Prostate gland (tissue), 2 donors: ENCODE data around the gene KCNK13. TPM values are rescaled to one million over a fixed set of nuclear protein-coding genes. Genes with fewer than 3 reads are reported as not detected.

Experiments used
- DNase-seq: peaks from one replicate; pipeline ENCODE4 v3.0.0-alpha.2; 2019; ENCODE audit warnings: low spot score
- H3K27ac ChIP-seq, 2 donors: fragments of 200-600 bp; sonication (generic); 2 replicates each; pipeline ENCODE4 v1.5.1; 2017 to 2019
- H3K27me3 ChIP-seq: fragments of 200-600 bp; sonication (generic); replicated peaks from 2 replicates; pipeline ENCODE4 v1.5.1; 2019; ENCODE audit not compliant: insufficient read depth
- H3K36me3 ChIP-seq, 2 donors: fragments of 200-600 bp; sonication (generic); 1 replicate in 1 of 2; 2 replicates in 1 of 2; pipeline versions ENCODE4 v1.5.1 to v1.8.1; 2017 to 2019
- H3K4me1 ChIP-seq: fragments of 200-600 bp; sonication (generic); replicated peaks from 2 replicates; pipeline ENCODE4 v1.5.1; 2019
- H3K4me3 ChIP-seq, 2 donors: fragments of 200-600 bp; sonication (generic); 2 replicates each; pipeline ENCODE4 v1.5.1; 2017 to 2019
- H3K9me3 ChIP-seq: fragments of 200-600 bp; sonication (generic); 2 replicates; pipeline ENCODE4 v1.5.1; 2017
- POLR2A ChIP-seq: fragments of 450-650 bp; IDR thresholded peaks from one replicate; pipeline ENCODE4 v1.6.1; 2016; ENCODE audit warnings: antibody characterized with exemption, mild to moderate bottlenecking
- POLR2AphosphoS5 ChIP-seq: sonication (generic); formaldehyde crosslinking; IDR thresholded peaks from one replicate; pipeline ENCODE4 v1.6.1; 2017; ENCODE audit warnings: antibody characterized with exemption
- WGBS: methylation state at CpG from one replicate; pipeline ENCODE4 v1.1.5; 2018; 5-methylcytosine and 5-hydroxymethylcytosine counted together
- intact Hi-C: fragments of 100-400 bp; cut with DNase I; formaldehyde crosslinking; loops from one replicate; pipeline ENCODE4 v1.14.2; 2022
- total RNA-seq, 2 donors: library from RNA; depleted of rRNA; stranded (reverse); fragments of >200 nt; gene quantifications; one replicate each; pipeline ENCODE4 v1.1.0, GENCODE V29; 2016
- TF ChIP-seq, protein P1 (sequence below), 4 experiments: fragments of 200-600 bp in 2 of 4; fragments of 450-650 bp in 2 of 4; sonication (generic) in 2 of 4; IDR thresholded peaks; 1 replicate in 3 of 4; 2 replicates in 1 of 4; pipeline ENCODE4 v1.5.1; 2016 to 2019; ENCODE audit warnings: antibody characterized with exemption in 4 of 4, mild to moderate bottlenecking in 2 of 4, moderate library complexity in 2 of 4

KCNK13 gene
- total RNA-seq, 2 donors from 2014 or later: 0.09 to 36.8 TPM

DNA sequence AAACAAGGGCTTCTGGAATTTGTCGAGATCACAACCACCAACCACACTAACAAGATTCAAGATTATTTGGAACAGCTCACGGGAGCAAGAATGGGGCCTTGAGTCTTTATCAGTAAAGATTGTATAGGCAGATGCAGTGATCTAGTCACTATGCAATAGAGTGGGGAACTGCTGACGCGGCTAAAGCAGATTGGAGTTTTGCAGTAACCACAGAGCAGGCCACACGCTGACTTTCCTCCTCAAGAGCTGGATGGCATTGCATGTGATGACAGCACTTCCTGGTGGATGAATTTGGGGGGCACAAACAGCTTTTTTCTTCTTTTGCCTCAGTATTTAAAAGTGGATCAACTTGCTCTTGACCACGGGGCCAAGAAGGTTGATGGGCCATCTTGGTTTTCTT is 46.0 kb downstream of the KCNK13 start:
- intact Hi-C loops: no loop called here
- no peak overlapping the region for H3K27ac ChIP-seq
- WGBS: 94% methylated on average over 6 of the region's 6 CpGs

DNA sequence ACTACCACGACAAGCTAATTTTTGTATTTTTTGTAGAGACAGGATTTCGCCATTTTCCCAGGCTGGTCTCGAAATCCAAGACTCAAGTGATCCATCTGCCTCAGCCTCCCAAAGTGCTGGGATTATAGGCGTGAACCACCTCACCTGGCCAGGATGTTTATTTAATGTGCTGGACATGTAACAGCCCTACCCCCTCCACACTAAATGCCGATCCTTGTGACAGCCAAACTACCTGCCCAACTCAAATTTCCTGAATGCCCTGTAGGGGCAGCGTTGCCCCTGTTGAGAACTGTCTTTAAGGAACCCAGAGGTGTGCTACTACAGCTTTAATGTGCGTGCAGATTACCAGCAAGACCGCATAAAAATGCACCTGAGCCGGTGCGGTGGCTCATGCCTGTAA is 48.1 kb downstream of the KCNK13 start:
- Histone ChIP-seq H3K36me3 (no peaks in the 10 kb centered on the region), H3K9me3 (no peaks in the 10 kb centered on the region), H3K4me3 (no peak overlapping the region), H3K27ac (no peak overlapping the region), H3K27me3 (no peaks in the 10 kb centered on the region), H3K4me1 (no peaks in the 10 kb centered on the region)
- intact Hi-C loops: no loop called here
- TF ChIP-seq, protein P1, sequence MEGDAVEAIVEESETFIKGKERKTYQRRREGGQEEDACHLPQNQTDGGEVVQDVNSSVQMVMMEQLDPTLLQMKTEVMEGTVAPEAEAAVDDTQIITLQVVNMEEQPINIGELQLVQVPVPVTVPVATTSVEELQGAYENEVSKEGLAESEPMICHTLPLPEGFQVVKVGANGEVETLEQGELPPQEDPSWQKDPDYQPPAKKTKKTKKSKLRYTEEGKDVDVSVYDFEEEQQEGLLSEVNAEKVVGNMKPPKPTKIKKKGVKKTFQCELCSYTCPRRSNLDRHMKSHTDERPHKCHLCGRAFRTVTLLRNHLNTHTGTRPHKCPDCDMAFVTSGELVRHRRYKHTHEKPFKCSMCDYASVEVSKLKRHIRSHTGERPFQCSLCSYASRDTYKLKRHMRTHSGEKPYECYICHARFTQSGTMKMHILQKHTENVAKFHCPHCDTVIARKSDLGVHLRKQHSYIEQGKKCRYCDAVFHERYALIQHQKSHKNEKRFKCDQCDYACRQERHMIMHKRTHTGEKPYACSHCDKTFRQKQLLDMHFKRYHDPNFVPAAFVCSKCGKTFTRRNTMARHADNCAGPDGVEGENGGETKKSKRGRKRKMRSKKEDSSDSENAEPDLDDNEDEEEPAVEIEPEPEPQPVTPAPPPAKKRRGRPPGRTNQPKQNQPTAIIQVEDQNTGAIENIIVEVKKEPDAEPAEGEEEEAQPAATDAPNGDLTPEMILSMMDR (IDR thresholded peaks at IDR 0.05): no peak
- TF ChIP-seq POLR2A: no peak
- no peak for TF ChIP-seq POLR2AphosphoS5
- no peak for DNase-seq
- WGBS: 78% methylated on average over 10 of the region's 10 CpGs

More for the DNA sequence above, 46.0 kb downstream of the KCNK13 start:
- no peak overlapping the region for H3K4me3 ChIP-seq
- TF ChIP-seq POLR2A (no peak), POLR2AphosphoS5 (no peak)
- TF ChIP-seq, protein P1 (IDR thresholded peaks at IDR 0.05): no peak
- no peaks in the 10 kb centered on the region for H3K36me3 ChIP-seq
- no peaks in the 10 kb centered on the region for H3K4me1 ChIP-seq
- no peaks in the 10 kb centered on the region for H3K27me3 ChIP-seq
- no peaks in the 10 kb centered on the region for H3K9me3 ChIP-seq
- DNase-seq: no peak

- no peaks in the 10 kb centered on the region for H3K36me3 ChIP-seq
- WGBS: 39% methylated on average over 12 of the region's 12 CpGs
- H3K4me1 ChIP-seq: no peaks in the 10 kb centered on the region
- no peak for DNase-seq
- H3K4me3 ChIP-seq: no peak overlapping the region
- no peak overlapping the region for H3K27ac ChIP-seq
- intact Hi-C loops: no loop called here
- H3K27me3 ChIP-seq: no peaks in the 10 kb centered on the region
- H3K9me3 ChIP-seq: no peaks in the 10 kb centered on the region
- TF ChIP-seq POLR2A: no peak
- no peak for TF ChIP-seq POLR2AphosphoS5
- TF ChIP-seq, protein P1 (IDR thresholded peaks at IDR 0.05): no peak
Observed at GRCh38 chr14:90111895-90112534, 50.2 kb downstream of the KCNK13 start.

DNA sequence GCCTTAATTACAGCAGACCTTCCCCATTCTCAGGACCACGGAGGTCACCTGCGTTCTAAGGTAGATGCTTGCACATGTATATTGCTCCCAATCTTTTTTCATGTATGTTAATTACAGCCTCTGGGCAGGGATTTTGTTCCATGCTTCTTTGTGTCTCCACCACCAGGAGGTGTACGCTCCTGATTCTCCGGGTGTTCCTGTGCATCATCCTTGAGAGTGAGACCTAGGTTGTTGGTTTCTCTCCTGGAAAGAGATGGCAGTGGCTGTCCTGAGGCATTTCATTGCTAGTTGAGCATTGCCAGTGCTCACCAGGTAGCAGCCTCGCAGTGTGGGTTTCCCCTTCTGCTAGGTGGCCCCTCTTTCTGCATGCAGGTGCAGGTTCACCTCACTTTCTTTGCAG is 52.8 kb downstream of the KCNK13 start:
- Histone ChIP-seq H3K27me3 (no peaks in the 10 kb centered on the region), H3K4me1 (no peaks in the 10 kb centered on the region), H3K4me3 (no peak overlapping the region), H3K36me3 (no peaks in the 10 kb centered on the region), H3K27ac (no peak overlapping the region), H3K9me3 (no peaks in the 10 kb centered on the region)
- no peak for DNase-seq
- intact Hi-C loops: no loop called here
- WGBS: 87% methylated on average over 5 of the region's 5 CpGs
- TF ChIP-seq, protein P1 (IDR thresholded peaks at IDR 0.05): no peak
- TF ChIP-seq POLR2AphosphoS5 (no peak), POLR2A (no peak)

DNA sequence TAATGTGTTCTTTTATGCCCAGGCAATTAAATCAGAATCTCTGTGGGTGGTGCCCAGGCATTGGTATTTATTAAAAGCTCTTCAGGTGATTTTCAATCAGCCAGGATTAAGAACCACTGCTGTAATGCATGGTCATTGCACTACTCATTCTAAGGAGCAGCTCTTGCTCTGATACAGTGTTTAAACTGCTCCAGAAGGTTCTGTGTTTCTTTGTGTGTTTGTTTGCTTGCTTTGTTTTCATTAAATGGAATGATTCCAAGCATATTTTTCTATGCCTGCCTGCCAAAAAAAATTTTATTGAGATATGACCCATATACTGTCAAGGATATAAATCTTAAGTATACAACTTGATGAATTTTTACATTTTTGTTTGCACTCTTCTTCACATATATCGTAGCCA is 54.0 kb downstream of the KCNK13 start:
- TF ChIP-seq, protein P1 (IDR thresholded peaks at IDR 0.05): no peak
- TF ChIP-seq POLR2AphosphoS5: no peak
- Histone ChIP-seq H3K4me3 (no peak overlapping the region), H3K27ac (no peak overlapping the region), H3K4me1 (no peaks in the 10 kb centered on the region), H3K36me3 (no peaks in the 10 kb centered on the region), H3K27me3 (no peaks in the 10 kb centered on the region), H3K9me3 (no peaks in the 10 kb centered on the region)
- no peak for DNase-seq
- intact Hi-C loops: no loop called here
- 16% methylated on average over 1 of the region's 1 CpG for WGBS
